C1 segment of cervical spinal cord (tissue), 14 donors: ENCODE data around the gene SLC6A16.
"Not testable (repeated sequence)": the region's sequence is repeated elsewhere in the genome, so short reads cannot be mapped to it uniquely, and the experiment has no call there.

Experiments used
- DNase-seq, 14 donors: peaks; one replicate each; lab custom pipeline; 2025; lab: John Stamatoyannopoulos, UW

The SLC6A16 gene

GRCh38 chr19:49344505-49345423, 19.8 kb upstream of the SLC6A16 start:
- no peak for DNase-seq

GRCh38 chr19:49343123-49343522, 18.1 kb upstream of the SLC6A16 start:
- DNase-seq, result no peak

- DNase-seq, result no peak
Observed at GRCh38 chr19:49342291-49342721, 17.3 kb upstream of the SLC6A16 start.

- no peak for DNase-seq
Observed at GRCh38 chr19:49340865-49341718, 16.1 kb upstream of the SLC6A16 start.

GRCh38 chr19:49340069-49340864, 15.3 kb upstream of the SLC6A16 start:
- DNase-seq, result no peak

GRCh38 chr19:49339301-49340068, 14.5 kb upstream of the SLC6A16 start:
- peak in 9 of 14 donors; percentile 10 to 59 (median 35) for DNase-seq

- no peak for DNase-seq
Observed at GRCh38 chr19:49338691-49339300, 13.8 kb upstream of the SLC6A16 start.

- DNase-seq, result no peak
Observed at GRCh38 chr19:49338023-49338677, 13.2 kb upstream of the SLC6A16 start.

GRCh38 chr19:49337267-49338022, 12.5 kb upstream of the SLC6A16 start:
- DNase-seq, result no peak

GRCh38 chr19:49336482-49337266, 11.7 kb upstream of the SLC6A16 start:
- DNase-seq, result no peak

GRCh38 chr19:49335784-49336481, 10.9 kb upstream of the SLC6A16 start:
- DNase-seq, result peak in 1 of 14 donors; percentile 21

GRCh38 chr19:49335071-49335783, 10.2 kb upstream of the SLC6A16 start, which contains the start of gene CD37:
CD37 (plus strand) TSS chr19:49335406; CDS start chr19:49335541, 135 bp downstream.
- peak in 1 of 14 donors; percentile 12 for DNase-seq

GRCh38 chr19:49333811-49334288, 8.9 kb upstream of the SLC6A16 start:
- peak in 3 of 14 donors; percentile 6 to 16 (median 7) for DNase-seq

- DNase-seq, result no peak
Observed at GRCh38 chr19:49333418-49333805, 8.4 kb upstream of the SLC6A16 start.

GRCh38 chr19:49332691-49333417, 7.9 kb upstream of the SLC6A16 start:
- not testable (repeated sequence) for DNase-seq

GRCh38 chr19:49331616-49332055, 6.6 kb upstream of the SLC6A16 start:
- DNase-seq, result peak in 1 of 14 donors; percentile 7
